Urinary bladder (tissue), 4 donors: ENCODE measurements around the gene ANKRD35. TPM values are rescaled to one million over a fixed set of nuclear protein-coding genes. Genes with fewer than 3 reads are reported as not detected.

Experiments
- DNase-seq: peaks from one replicate; pipeline ENCODE4 v3.0.0-alpha.2; 2015; ENCODE audit errors: extremely low spot score
- H3K27ac ChIP-seq: one replicate; pipeline ENCODE4 v1.5.1; 2013; ENCODE audit warnings: low read depth, mild to moderate bottlenecking, moderate library complexity
- H3K36me3 ChIP-seq: one replicate; pipeline ENCODE4 v1.6.1; 2013; ENCODE audit warnings: mild to moderate bottlenecking, moderate library complexity; ENCODE audit not compliant: insufficient read depth
- H3K4me1 ChIP-seq: one replicate; pipeline ENCODE4 v1.6.1; 2013; ENCODE audit warnings: mild to moderate bottlenecking, moderate library complexity; ENCODE audit not compliant: insufficient read depth
- H3K4me3 ChIP-seq: one replicate; pipeline ENCODE4 v1.5.1; 2013; ENCODE audit warnings: low read depth, low read length
- WGBS: extraction: QIAGEN DNeasy Blood & Tissue Kit; methylation state at CpG from one replicate; pipeline ENCODE4 v1.1.7; 2013; 5-methylcytosine and 5-hydroxymethylcytosine counted together
- polyA plus RNA-seq: library from polyadenylated mRNA; stranded (reverse); fragments of 200-250 nt; gene quantifications from one replicate; pipeline ENCODE4 v1.2.3, GENCODE V29; 2013
- total RNA-seq: library from RNA; depleted of rRNA; stranded (reverse); fragments of >200 nt; gene quantifications from one replicate; pipeline ENCODE4 v1.2.3, GENCODE V29; 2014
- donor health status: healthy with polysubstance abuse.
- donor health status: healthy.

Gene ANKRD35
- total and polyA plus RNA-seq, 2 donors: 2.2 to 13.2 TPM

DNA sequence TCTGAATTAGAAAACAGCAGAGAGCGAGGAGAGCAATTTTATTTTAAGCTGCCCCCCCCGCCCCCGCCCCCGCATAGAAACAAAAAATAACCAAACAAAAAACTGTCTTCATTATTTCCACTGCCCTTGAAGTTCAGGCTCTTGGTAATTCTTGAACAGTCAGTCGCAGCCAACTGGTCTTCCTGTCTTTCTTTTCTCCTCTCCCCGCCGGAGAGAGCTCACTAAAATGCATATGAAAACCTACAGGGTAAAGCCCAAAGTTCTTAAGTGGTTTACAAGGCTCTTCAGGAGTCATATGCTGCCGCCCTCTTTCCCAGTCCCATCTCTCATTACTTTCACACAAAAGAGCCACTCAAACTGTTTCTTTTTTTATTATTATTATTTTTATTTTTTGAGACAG lies 1.1 kb upstream of the ANKRD35 start:
- DNase-seq: no peak
- no peak overlapping the region for H3K27ac ChIP-seq
- WGBS: 52% methylated on average over 8 of the region's 8 CpGs
- no peak overlapping the region for H3K4me3 ChIP-seq
- no peaks in the 10 kb centered on the region for H3K36me3 ChIP-seq
- H3K4me1 ChIP-seq: no peaks in the 10 kb centered on the region

DNA sequence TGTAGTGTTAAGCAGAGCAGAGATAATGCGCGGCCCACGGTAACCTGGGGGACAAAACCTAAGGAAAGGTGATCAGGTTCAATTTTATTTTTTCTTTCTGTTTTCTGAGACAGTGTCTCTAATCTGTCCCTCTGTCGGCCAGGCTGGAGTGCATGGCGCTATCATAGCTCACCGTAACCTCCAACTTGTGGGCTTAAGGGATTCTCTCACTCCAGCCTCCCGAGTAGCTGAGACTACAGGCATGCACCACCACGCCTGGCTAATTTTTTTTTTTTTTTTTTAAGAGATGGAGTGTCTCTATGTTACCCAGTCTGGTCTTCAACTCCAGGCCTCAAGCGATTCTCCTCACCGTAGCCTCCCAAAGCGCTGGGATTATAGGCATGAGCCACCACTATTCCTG lies 724 bp upstream of the ANKRD35 start:
- no peak for DNase-seq
- WGBS: 43% methylated on average over 11 of the region's 11 CpGs
- no peak overlapping the region for H3K27ac ChIP-seq

GRCh38 chr1:145884675-145885074 lies 991 bp downstream of the ANKRD35 start:
- Histone ChIP-seq H3K4me3 (no peak overlapping the region), H3K36me3 (no peaks in the 10 kb centered on the region), H3K27ac (no peak overlapping the region), H3K4me1 (no peaks in the 10 kb centered on the region)
- 92% methylated on average over 1 of the region's 1 CpG for WGBS
- no peak for DNase-seq

More for the DNA sequence above, 724 bp upstream of the ANKRD35 start:
- H3K4me3 ChIP-seq: peak overlapping the region; percentile 52
- no peaks in the 10 kb centered on the region for H3K36me3 ChIP-seq
- H3K4me1 ChIP-seq: no peaks in the 10 kb centered on the region

DNA sequence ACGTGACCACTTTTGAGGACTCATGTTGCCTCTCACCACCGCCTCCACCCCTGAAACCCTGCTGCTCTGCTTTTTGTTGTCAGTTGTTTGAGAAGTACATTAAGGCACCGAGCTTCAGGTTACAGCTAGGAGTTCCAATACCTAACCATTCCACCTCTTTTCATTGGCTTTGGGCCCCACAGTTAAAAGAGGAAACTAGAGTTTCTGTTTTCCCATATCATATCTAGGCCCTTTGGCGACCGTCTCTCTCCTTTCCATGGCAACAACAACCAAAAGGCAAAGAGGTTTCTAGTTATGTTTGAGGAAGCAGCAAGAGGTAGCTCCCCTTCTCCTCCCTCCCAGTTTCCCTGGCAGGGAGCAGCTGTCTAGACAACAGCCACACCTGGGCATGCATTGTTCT lies 5.9 kb downstream of the ANKRD35 start:
- Histone ChIP-seq H3K27ac (no peak overlapping the region), H3K36me3 (no peaks in the 10 kb centered on the region), H3K4me1 (no peaks in the 10 kb centered on the region), H3K4me3 (no peak overlapping the region)
- DNase-seq: no peak
- 58% methylated on average over 5 of the region's 5 CpGs for WGBS

GRCh38 chr1:145878724-145879123 lies 6.9 kb downstream of the ANKRD35 start:
- Histone ChIP-seq H3K4me1 (no peaks in the 10 kb centered on the region), H3K4me3 (no peak overlapping the region), H3K27ac (no peak overlapping the region), H3K36me3 (no peaks in the 10 kb centered on the region)
- no peak for DNase-seq
- 80% methylated on average over 2 of the region's 2 CpGs for WGBS

DNA sequence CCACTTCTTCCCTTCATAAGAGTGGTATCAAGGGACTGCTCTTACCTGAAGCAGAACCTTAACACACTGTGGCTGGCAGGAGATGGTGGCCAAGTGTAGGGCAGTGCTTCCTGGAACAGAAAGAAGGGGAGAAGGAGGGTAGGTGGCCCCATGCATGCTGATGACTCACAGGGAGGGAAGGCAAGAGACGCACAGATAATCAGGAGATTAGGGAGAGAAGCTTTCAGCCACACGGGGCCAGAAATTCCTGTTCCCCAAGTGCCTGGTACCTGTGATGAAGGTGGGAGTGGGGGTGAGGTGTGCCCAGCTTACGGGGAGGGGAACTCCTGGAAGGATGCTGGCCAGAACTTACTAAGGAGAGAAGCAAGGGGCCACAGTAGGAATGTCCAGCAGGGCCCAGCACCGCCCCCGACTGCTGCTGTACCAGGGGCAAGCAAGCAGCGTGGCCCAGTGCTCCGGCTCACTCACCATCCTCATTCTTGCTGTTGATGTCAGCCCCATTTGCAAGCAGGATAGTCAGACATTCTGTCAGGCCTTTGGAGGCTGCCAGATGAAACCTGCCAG lies 7.7 kb downstream of the ANKRD35 start:
- Histone ChIP-seq H3K27ac (no peak overlapping the region), H3K4me3 (no peak overlapping the region), H3K4me1 (no peaks in the 10 kb centered on the region), H3K36me3 (no peaks in the 10 kb centered on the region)
- no peak for DNase-seq
- WGBS: 81% methylated on average over 7 of the region's 7 CpGs

GRCh38 chr1:145874646-145875045 lies 11.0 kb downstream of the ANKRD35 start:
- H3K4me1 ChIP-seq: no peaks in the 10 kb centered on the region
- 94% methylated on average over 12 of the region's 12 CpGs for WGBS
- no peak overlapping the region for H3K4me3 ChIP-seq
- no peaks in the 10 kb centered on the region for H3K36me3 ChIP-seq
- DNase-seq: no peak
- no peak overlapping the region for H3K27ac ChIP-seq

DNA sequence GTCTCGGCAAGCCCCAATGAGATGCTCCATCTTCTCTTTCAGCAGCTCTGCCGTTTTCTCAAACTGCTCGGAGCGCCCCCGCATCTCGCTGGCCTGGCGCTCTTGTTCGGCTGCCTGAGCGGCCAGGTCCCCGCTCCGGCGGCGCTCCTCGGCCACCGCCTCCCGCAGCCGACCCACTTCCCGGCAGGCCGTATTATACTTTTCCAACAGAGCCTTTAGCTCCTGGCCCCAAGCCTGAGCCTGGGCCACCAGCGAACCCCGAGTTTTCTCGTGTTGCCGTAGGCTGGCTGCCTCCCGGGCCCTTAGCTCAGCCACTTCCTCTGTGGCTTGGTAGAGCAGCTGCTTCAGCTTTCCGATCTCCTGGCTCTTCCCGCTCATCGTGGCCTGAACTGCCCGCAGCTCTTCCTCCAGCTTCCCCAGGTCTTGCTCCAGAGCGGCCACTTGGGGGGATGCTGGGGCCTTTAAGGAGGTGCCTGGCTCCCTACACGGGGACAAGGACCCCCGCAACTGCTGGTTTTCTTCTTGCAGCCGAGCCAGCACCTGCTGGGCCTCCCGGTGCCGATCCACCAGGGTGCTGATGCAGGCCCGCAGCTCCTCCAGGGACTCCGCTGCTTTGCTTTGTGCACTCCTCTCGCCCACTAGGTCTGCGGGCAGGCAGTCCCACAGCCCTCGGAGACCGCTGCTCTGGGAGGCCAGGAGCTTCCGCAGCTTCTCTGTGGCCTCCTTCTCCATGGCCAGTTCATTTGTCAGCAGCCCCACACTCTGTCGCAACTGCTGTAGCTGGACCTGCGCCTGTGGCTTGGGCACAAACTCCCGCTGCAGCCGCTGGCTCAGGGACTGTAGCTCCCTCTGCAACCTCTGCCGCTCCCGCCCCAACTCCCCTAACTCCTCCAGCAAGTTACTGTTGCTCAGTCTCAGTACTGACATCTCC lies 13.4 kb downstream of the ANKRD35 start:
- no peaks in the 10 kb centered on the region for H3K4me1 ChIP-seq
- no peak for DNase-seq
- WGBS: 11% methylated on average over 47 of the region's 47 CpGs
- peak overlapping the region; percentile 50 for H3K4me3 ChIP-seq
- H3K27ac ChIP-seq: peak overlapping the region; percentile 86
- H3K36me3 ChIP-seq: no peaks in the 10 kb centered on the region

DNA sequence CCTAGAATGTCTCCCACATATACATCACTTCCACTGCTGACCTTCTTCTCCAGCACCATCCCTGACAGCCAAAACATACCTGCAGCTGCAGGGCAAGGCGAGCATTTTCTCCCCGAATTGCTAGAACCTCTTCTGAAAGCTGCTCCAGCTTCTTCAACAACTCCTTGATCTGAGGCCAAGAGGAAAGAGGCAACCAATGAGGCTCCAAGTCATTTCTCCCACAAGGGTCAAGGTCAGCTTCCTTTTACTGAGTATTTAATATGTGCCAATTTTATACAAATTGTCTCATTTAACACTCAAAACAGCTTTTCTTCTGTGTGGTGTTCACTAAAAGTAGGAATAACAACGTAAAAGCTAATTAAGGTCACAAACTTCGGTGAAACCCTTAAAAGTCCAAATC lies 17.4 kb downstream of the ANKRD35 start:
- WGBS: 85% methylated on average over 4 of the region's 4 CpGs
- Histone ChIP-seq H3K36me3 (no peaks in the 10 kb centered on the region), H3K4me3 (no peak overlapping the region), H3K4me1 (no peaks in the 10 kb centered on the region), H3K27ac (no peak overlapping the region)
- DNase-seq: no peak

- no peak for DNase-seq
- H3K4me1 ChIP-seq: peaks cover 1% of the 10 kb centered on the region
- H3K36me3 ChIP-seq: no peaks in the 10 kb centered on the region
- WGBS: 56% methylated on average over 5 of the region's 5 CpGs
- no peak overlapping the region for H3K27ac ChIP-seq
- H3K4me3 ChIP-seq: no peak overlapping the region
These were observed 22.2 kb downstream of the ANKRD35 start for GRCh38 chr1:145863282-145864018.

DNA sequence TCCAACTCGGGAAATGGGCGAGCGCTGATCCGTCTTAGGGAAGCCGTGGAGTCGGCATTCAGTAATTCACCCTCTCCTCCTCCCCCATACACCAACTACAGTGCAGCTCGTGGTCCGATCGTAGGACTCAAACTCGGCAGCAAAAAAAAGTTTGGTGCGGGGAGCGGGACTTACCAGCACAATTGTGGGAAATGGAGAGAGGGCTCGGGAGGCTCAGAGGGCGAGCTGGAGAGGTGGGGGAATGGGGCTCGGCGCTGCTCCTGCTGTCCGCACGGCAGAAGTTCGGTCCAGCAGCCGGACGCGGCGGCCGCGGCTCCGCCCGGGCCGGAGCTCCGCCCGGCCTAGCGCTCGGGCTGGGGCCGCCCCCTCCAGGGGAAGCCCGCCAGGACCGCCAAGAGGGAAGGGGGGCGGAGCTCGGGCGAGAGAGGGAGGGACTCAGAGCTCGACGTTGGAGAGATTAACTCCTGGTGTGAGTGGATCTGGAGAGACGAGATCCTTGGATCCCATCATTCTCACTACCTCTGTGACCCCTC lies 26.1 kb downstream of the ANKRD35 start:
- Histone ChIP-seq H3K36me3 (peaks cover 2% of the 10 kb centered on the region), H3K27ac (peak overlapping the region; percentile 94)
- WGBS: under 1% methylated on average over 41 of the region's 41 CpGs

DNA sequence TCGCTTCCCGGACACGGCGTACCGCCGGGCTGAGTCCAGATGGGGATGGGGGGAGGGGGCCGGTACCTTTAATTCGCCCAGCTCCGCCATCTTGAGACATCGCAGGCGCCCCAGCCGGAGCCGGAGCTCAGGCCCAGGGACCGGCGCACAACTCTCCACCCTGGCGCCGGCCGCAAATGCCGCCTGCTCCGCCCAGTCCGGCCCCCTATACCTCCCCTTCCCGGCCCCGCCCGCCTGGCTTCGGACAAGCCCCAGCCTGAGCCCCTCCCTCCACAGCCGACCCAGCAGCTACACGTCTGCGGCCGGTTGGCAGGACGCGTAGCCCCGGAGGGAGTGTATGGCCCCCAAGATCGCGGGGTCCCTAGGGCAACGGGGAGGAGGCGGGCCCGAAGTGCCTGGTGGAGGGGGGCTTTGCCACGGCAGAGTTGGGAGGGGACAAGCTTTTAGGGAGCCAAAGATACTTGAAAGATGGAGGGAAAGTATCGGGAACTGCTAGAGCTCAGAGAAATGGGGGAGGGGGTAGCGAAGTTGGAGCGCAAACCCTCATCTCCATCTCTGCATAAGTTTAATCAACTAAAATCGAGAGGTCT lies 26.7 kb downstream of the ANKRD35 start, which contains the start of gene PIAS3:
TSS of gene PIAS3 (minus strand) at position 181 of the 590 bp plus-strand sequence. CDS start at position 90, 91 bp downstream.
- peak; percentile 86 for DNase-seq
- Histone ChIP-seq H3K36me3 (peaks cover 2% of the 10 kb centered on the region), H3K4me1 (peaks cover 1% of the 10 kb centered on the region), H3K27ac (peak within 1 kb of the TSS; percentile 94), H3K4me3 (peak within 1 kb of the TSS; percentile 83)
- WGBS: under 1% methylated on average over 42 of the region's 42 CpGs

More for the DNA sequence above, 26.1 kb downstream of the ANKRD35 start:
- Histone ChIP-seq H3K4me1 (peaks cover 1% of the 10 kb centered on the region), H3K4me3 (peak overlapping the region; percentile 83)
- DNase-seq: peak; percentile 77
